ENCODE results near the gene AMIGO3.
"Not testable (repeated sequence)": the region's sequence is repeated elsewhere in the genome, so short reads cannot be mapped to it uniquely, and the experiment has no call there.

Gene AMIGO3, protein sequence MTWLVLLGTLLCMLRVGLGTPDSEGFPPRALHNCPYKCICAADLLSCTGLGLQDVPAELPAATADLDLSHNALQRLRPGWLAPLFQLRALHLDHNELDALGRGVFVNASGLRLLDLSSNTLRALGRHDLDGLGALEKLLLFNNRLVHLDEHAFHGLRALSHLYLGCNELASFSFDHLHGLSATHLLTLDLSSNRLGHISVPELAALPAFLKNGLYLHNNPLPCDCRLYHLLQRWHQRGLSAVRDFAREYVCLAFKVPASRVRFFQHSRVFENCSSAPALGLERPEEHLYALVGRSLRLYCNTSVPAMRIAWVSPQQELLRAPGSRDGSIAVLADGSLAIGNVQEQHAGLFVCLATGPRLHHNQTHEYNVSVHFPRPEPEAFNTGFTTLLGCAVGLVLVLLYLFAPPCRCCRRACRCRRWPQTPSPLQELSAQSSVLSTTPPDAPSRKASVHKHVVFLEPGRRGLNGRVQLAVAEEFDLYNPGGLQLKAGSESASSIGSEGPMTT

GRCh38 chr3:49719214-49719884 lies at the start of gene AMIGO3:
Gene AMIGO3, minus strand, starts transcription at chr3:49719684. Its CDS starts 219 bp downstream, at chr3:49719465.
- DNase-seq: peak; percentile 88 to 91

DNA sequence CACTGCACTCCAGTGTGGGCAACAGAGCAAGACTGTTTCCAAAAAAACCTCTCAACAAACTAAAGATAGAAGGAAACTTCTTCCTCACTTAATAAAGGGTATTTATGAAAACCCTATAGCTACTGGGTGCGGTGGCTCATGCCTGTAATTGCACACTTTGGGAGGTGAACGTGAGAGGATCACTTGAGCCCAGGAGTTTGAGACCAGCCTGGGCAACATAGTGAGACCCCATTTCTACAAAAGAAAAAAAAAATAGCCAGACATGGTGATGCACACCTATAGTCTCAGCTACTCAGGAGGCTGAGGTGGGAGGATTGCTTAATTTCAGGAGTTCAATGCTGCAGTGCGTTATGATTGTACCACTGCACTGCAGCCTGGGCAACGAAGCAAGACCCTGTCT lies 44.5 kb upstream of the AMIGO3 start:
- DNase-seq: no peak

- DNase-seq: no peak
Observed at GRCh38 chr3:49761661-49762060, 42.2 kb upstream of the AMIGO3 start.

DNA sequence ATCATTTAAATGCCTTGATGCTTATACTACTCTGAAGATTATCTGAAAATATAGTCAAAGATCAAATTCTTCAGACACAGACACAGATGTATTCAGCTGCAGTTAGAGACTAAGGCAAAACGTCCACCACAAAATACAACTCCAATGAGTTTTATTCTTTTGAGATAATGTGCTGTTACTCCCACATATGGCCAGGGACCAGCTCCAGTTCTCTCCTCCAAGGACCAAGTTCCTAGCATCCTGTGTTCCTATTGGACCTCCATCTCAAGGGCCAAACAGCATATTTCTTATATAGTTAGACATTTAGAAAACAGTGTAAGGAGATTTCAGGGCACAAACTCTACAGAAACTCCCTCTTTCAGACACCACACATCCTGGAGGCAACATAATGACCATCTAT lies 39.7 kb upstream of the AMIGO3 start:
- DNase-seq: no peak

DNA sequence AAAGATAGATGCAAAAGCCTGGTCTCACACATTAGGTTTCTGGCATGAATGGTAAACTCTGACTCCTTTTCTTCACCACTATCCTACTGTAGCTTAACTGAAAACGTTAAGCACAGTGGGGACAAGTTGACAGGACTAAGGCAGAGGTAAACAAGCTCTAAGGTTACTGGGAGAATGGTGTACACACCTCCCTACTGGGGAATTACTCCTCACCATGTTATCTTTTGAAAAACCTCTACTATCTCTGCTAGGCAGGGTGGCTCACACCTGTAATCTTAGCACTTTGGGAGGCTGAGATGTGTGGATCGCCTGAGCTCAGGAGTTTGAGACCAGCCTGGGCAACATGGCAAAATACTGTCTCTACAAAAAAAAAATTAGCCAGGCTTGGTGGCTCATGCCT lies 37.7 kb upstream of the AMIGO3 start:
- DNase-seq: no peak

DNA sequence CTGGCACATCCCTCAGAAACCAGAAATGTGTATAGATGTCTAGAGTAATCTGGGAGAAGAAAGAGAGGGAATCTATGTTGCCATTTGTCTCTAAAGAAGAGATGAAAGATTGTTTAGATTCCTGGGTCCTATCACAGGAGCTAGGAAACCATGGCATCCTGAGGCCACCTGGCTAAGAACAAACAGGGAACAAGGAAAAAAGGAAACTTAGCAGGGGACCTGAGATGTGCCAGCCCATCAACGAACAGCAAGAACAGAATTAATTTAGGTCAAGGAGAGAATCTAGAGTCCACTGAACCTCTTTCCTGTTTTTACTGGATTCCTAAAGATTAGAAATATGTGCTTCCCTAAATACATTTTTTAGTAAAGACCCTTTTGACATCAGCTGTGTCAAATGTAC lies 36.6 kb upstream of the AMIGO3 start:
- DNase-seq: no peak

GRCh38 chr3:49754536-49754935 lies 35.1 kb upstream of the AMIGO3 start:
- no peak for DNase-seq

- no peak for DNase-seq
Observed at GRCh38 chr3:49751501-49751900, 32.0 kb upstream of the AMIGO3 start.

DNA sequence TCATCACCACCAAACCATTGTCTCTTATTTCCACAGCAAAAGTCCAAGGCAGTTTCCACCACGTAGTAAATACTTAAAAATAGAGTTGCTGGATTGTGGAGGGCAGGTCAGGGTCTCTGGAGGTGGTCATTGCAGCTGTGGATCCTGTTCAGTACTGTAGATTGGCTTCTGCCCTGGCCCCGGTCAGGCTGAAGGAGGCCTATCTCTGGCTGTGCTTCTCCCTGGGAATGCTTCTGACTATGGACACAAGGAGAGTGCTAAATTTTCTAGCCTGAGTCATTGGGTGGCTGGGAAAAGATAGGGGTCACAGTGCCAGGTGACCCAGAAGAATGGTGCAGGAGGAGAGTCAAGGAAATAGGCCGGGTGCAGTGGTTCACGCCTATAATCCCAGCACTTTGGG lies 30.6 kb upstream of the AMIGO3 start:
- no peak for DNase-seq

DNA sequence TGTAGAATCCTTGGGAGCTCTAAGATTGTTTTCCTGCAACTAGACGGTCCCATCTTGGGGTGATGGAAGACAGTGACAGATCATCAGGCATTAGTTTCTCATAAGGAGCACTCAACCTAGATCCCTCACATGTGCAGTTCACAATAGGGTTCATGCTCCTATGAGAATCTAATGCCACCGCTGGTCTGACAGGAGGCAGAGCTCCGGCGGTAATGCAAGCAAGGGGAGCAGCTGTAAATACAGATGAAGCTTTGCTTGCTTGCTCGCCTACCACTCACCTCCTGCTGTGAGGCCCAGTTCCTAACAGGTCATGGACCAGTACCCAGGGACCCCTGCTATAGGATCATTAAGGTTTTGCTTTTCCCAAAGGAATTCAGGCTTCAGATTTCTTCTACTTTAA lies 29.4 kb upstream of the AMIGO3 start:
- DNase-seq: not testable (repeated sequence)

DNA sequence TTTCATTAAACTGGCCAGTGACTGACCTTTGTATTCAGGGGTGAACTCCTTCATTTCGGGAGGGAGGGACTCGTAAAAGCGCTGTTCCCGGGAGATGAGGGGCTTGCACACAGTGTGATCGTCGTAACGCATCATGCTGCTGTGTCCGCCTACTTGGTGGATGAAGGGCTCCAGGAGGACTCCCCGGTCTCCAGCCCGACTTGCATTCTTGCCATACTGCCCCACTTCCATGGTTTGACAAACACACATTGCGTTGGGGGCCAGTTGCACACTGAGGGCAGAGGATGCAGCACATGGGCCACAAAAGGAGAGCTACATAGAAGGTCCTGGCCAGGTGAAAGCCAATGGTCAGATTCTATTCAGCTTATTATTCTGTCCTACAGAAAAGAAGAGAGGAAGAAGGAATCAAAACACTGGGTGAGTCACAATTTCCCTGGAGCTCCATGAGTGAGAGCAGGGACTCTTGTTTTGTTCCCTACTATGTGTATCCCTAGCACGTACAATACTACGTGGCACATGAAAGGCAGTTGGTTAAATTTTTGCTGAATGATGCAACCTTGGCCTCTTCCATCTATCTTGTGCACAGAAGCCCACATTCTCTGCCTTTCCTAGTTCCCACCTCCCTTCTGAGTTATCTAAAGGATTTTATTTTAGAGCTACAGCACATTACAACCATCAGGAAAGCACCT lies 28.5 kb upstream of the AMIGO3 start:
- DNase-seq: no peak

DNA sequence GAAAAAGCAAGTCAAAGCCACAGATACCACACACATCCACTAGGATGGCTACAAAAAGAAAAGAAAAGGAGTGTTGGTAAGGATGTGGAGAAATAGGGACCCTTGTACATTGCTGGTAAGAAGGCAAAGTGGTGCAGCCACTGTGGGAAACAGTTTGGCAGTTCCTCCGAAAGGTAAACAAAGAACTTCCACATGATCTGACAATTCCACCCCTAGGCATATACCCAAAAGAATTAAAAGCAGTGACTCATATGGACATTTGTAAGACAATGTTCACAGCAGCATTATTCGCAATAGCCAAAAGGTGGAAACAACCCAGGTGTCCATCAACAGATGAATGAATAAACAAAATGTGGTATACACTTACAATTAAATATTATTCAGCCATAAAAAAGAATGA lies 26.5 kb upstream of the AMIGO3 start:
- DNase-seq: no peak

DNA sequence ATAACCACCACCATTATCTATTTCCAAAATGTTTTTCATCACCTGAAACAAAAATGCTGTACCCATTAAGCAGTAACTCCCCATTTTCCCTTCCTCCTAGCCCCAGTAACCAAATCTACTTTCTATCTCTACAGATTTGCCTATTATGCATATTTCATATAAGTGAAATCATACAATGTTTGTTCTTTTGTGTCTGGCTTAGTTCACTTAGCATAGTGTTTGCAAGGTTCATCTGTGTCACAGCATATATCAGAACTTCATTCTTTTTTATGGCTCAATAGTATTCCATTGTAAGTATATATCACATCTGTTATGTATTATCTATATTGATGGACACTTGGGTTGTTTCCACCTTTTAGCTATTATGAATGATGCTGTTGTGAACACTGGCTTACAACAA lies 20.9 kb upstream of the AMIGO3 start:
- no peak for DNase-seq

- no peak for DNase-seq
Observed at GRCh38 chr3:49738067-49738713, 18.7 kb upstream of the AMIGO3 start.

DNA sequence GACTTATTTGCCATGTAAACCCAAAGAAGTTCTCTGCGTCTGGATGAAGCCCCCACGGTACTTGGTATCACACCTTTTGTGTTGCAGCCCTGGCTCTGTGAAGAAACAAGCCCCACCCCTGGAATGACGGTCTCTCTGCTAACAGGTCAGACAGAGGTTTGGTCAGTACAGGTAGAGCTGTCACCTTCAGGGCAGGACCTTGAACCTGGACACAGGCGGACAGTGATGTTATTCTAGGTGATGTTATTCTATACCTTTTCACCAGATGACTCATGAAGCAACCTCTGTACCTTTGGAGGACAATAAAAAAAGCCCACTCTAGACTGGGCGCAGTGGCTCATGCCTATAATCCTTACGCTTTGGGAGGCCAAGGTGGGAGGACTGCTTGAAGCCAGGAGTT lies 15.3 kb upstream of the AMIGO3 start:
- no peak for DNase-seq

- no peak for DNase-seq
Observed at GRCh38 chr3:49733551-49733950, 14.1 kb upstream of the AMIGO3 start.

- DNase-seq: no peak
Observed at GRCh38 chr3:49732597-49732996, 13.1 kb upstream of the AMIGO3 start.

DNA sequence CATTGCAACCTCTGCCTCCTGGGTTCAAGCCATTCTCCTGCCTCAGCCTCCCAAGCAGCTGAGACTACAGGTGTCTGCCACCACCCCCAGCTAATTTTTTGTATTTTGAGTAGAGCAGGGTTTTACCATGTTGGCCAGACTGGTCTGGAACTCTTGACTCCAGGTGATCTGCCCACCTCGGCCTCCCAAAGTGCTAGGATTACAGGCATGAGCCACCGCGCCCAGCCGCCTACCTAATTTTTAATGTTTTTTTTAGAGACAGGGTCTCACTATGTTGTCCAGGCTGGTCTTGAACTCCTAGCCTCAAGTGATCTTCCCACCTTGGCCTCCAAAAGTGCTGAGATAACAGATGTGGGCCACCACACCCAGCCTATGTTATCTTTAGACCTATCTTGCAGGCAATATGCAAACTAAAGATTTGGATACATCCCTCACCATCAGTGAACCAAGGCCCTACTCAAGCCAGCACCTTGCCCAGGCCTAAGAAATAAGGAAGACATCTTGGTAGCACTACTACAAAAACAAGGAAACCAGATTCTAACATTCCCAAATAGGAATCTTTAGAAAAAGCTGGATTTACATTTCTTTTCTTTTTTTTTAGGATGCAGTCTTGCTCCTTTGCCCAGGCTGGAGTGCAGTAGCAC lies 10.6 kb upstream of the AMIGO3 start:
- no peak for DNase-seq

- no peak for DNase-seq
Observed at GRCh38 chr3:49727924-49728361, 8.5 kb upstream of the AMIGO3 start.

- DNase-seq: no peak
Observed at GRCh38 chr3:49727154-49727923, 7.9 kb upstream of the AMIGO3 start.

DNA sequence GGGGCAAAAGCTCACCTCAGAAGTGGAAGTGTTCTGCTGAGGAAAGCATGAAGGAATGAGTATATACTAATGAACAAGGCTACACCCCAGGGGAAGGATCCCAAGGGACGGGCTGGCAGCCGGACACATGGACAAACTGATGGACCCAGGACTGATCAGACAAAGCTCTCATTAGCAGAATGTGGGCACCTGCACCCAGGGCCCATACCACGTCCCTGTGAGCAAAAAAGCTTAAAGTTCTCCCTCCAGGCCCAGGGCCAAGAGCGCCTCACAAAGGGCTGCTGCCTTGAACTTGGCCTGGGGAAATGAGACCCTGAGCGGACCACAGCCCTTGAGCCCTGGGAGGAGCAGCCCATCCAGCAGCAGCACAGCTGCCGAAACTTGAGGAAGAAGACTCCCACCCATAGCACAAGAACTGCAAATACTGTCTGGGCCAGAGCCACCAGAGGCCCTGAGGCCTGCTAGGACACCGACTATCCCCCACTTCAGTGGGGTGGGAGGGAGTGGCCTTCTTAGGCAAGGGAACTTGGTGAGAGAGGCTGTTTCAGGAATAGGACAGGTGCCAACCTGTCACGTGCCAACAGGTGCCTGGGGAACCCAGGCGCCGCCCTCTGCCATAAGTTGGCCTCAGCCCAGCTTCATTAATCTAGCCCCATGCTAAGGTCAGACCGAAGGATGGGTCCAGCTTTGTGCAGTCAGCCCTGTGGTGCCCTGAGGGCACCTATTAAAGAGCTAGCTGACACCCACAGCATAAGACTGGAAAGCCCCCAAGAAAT lies 6.6 kb upstream of the AMIGO3 start:
- no peak for DNase-seq

Measured in CD4-positive, alpha-beta T cell treated with Interferon alpha-2 for 1 hour (primary cell).